Sigmoid colon (tissue), 7 donors: Measurements from ENCODE around the gene CRTC1. TPM values are rescaled to one million over a fixed set of nuclear protein-coding genes. Genes with fewer than 3 reads are reported as not detected.
"Not testable (repeated sequence)": the region's sequence is repeated elsewhere in the genome, so short reads cannot be mapped to it uniquely, and the experiment has no call there.

ENCODE experiments used
- DNase-seq: peaks from one replicate; pipeline ENCODE4 v3.0.0-alpha.2; 2019
- H3K27ac ChIP-seq, 4 donors: fragments of 200-600 bp; sonication (generic); one replicate each; pipeline ENCODE4 v1.5.1; 2016 to 2019; ENCODE audit warnings: mild to moderate bottlenecking in 1 of 4
- H3K27me3 ChIP-seq, 3 donors: fragments of 200-600 bp; sonication (generic); one replicate each; pipeline ENCODE4 v1.5.1; 2019; ENCODE audit warnings: mild to moderate bottlenecking in 1 of 3
- H3K36me3 ChIP-seq, 4 donors: fragments of 200-600 bp; sonication (generic); one replicate each; pipeline ENCODE4 v1.5.1; 2016 to 2019
- H3K4me1 ChIP-seq, 4 donors: fragments of 200-600 bp; sonication (generic); one replicate each; pipeline ENCODE4 v1.5.1; 2017 to 2019
- H3K4me3 ChIP-seq, 4 donors: fragments of 200-600 bp; sonication (generic); one replicate each; pipeline ENCODE4 v1.5.1; 2017 to 2019; ENCODE audit warnings: mild to moderate bottlenecking in 2 of 4, moderate library complexity in 1 of 4
- H3K9me3 ChIP-seq, 4 donors: fragments of 200-600 bp in 3 of 4; sonication (generic) in 3 of 4; one replicate each; pipeline versions ENCODE4 v1.5.1 to v1.6.1; 2013 to 2019
- CTCF ChIP-seq, 4 experiments: fragments of 450-650 bp in 3 of 4; fragments of 200-600 bp in 1 of 4; IDR thresholded peaks; one replicate each; pipeline ENCODE4 v1.5.1; 2016 to 2019; ENCODE audit warnings: antibody characterized with exemption in 4 of 4, mild to moderate bottlenecking in 3 of 4, moderate library complexity in 2 of 4
- EP300 ChIP-seq, 4 donors: sonication (generic); formaldehyde crosslinking; IDR thresholded peaks; one replicate each; pipeline ENCODE4 v1.6.1; 2017; ENCODE audit warnings: antibody characterized with exemption in 4 of 4
- POLR2A ChIP-seq, 2 donors: fragments of 450-650 bp; IDR thresholded peaks; one replicate each; pipeline ENCODE4 v1.6.1; 2016; ENCODE audit warnings: antibody characterized with exemption in 2 of 2, mild to moderate bottlenecking in 2 of 2, moderate library complexity in 2 of 2
- POLR2AphosphoS5 ChIP-seq, 4 donors: sonication (generic); formaldehyde crosslinking; IDR thresholded peaks; one replicate each; pipeline ENCODE4 v1.6.1; 2017; ENCODE audit warnings: antibody characterized with exemption in 4 of 4
- WGBS, 2 donors: extraction: QIAGEN DNeasy Blood & Tissue Kit; methylation state at CpG; one replicate each; pipeline ENCODE4 v1.1.7; 2013; 5-methylcytosine and 5-hydroxymethylcytosine counted together
- intact Hi-C: fragments of 100-400 bp; cut with DNase I; formaldehyde crosslinking; loops from one replicate; pipeline ENCODE4 v1.15.1; 2023
- polyA plus RNA-seq, 3 donors: library from polyadenylated mRNA; stranded (reverse); fragments of 200-250 nt; gene quantifications; one replicate each; pipeline ENCODE4 v1.2.3, GENCODE V29; 2013
- total RNA-seq, 4 donors: library from RNA; depleted of rRNA; stranded (reverse); fragments of >200 nt; gene quantifications; one replicate each; pipeline ENCODE4 v1.1.0, GENCODE V29; 2016
- donor health status: healthy with polysubstance abuse.
- donor health status: Bipolar disorder and iron deficiency.
- donor health status: healthy.

CRTC1 gene
- total and polyA plus RNA-seq, 7 donors, result 2.5 to 8.9 (median 3.6) TPM

GRCh38 chr19:18729933-18730530, 46.6 kb downstream of the CRTC1 start:
- no peak for TF ChIP-seq POLR2A (IDR thresholded peaks at IDR 0.05)
- no peak for TF ChIP-seq POLR2AphosphoS5 (IDR thresholded peaks at IDR 0.05)
- WGBS, 2 donors, result 95 to 96% methylated on average over 18 of the region's 18 CpGs
- Histone ChIP-seq H3K36me3 (no peaks in the 10 kb centered on the region), H3K9me3 (no peaks in the 10 kb centered on the region), H3K4me1 (peaks cover 0 to 29% (median 18%) of the 10 kb centered on the region in 4 donors), H3K27me3 (no peaks in the 10 kb centered on the region), H3K4me3 (no peak overlapping the region), H3K27ac (no peak overlapping the region)
- intact Hi-C loops, result no loop called here
- no peak for DNase-seq

GRCh38 chr19:18730885-18731513, 47.5 kb downstream of the CRTC1 start:
- WGBS, 2 donors, result 94 to 96% methylated on average over 11 of the region's 11 CpGs
- Histone ChIP-seq H3K36me3 (no peaks in the 10 kb centered on the region), H3K9me3 (no peaks in the 10 kb centered on the region), H3K27ac (no peak overlapping the region), H3K27me3 (no peaks in the 10 kb centered on the region), H3K4me1 (peaks cover 0 to 39% (median 27%) of the 10 kb centered on the region in 4 donors), H3K4me3 (no peak overlapping the region)
- TF ChIP-seq POLR2A (IDR thresholded peaks at IDR 0.05), result no peak
- TF ChIP-seq POLR2AphosphoS5 (IDR thresholded peaks at IDR 0.05), result no peak
- TF ChIP-seq EP300 (IDR thresholded peaks at IDR 0.05), result no peak
- no peak for TF ChIP-seq CTCF (IDR thresholded peaks at IDR 0.05)
- DNase-seq, result no peak
- intact Hi-C loops, result no loop called here

- Histone ChIP-seq H3K4me3 (no peak overlapping the region), H3K4me1 (peaks cover 0 to 42% (median 27%) of the 10 kb centered on the region in 4 donors), H3K27ac (no peak overlapping the region), H3K36me3 (no peaks in the 10 kb centered on the region), H3K9me3 (no peaks in the 10 kb centered on the region), H3K27me3 (no peaks in the 10 kb centered on the region)
- DNase-seq, result no peak
- intact Hi-C loops, result no loop called here
- TF ChIP-seq EP300 (IDR thresholded peaks at IDR 0.05) (no peak), POLR2AphosphoS5 (IDR thresholded peaks at IDR 0.05) (no peak), POLR2A (IDR thresholded peaks at IDR 0.05) (no peak), CTCF (IDR thresholded peaks at IDR 0.05) (no peak)
- WGBS, 2 donors, result 46 to 54% methylated on average over 15 of the region's 15 CpGs
Measured at GRCh38 chr19:18731562-18732008, 48.1 kb downstream of the CRTC1 start.

- TF ChIP-seq POLR2AphosphoS5 (IDR thresholded peaks at IDR 0.05) (peak; percentile 35 to 81 (median 62)), POLR2A (IDR thresholded peaks at IDR 0.05) (no peak), EP300 (IDR thresholded peaks at IDR 0.05) (peak in 1 of 4 donors; percentile 50)
- peak; percentile 90 for DNase-seq
- Histone ChIP-seq H3K27ac (peak overlapping the region in 3 of 4 donors; percentile 63 to 83 (median 69)), H3K9me3 (no peaks in the 10 kb centered on the region), H3K4me1 (peaks cover 0 to 42% (median 27%) of the 10 kb centered on the region in 4 donors), H3K27me3 (no peaks in the 10 kb centered on the region), H3K36me3 (no peaks in the 10 kb centered on the region), H3K4me3 (no peak overlapping the region)
- WGBS, 2 donors, result 63 to 78% methylated on average over 11 of the region's 11 CpGs
- intact Hi-C loops, result no loop called here
Measured at GRCh38 chr19:18733196-18733647, 49.7 kb downstream of the CRTC1 start.

GRCh38 chr19:18733762-18734332, 50.4 kb downstream of the CRTC1 start:
- H3K27ac ChIP-seq, result peak overlapping the region in 3 of 4 donors; percentile 63 to 83 (median 69)
- H3K27me3 ChIP-seq, intact Hi-C loops, H3K4me3 ChIP-seq, H3K36me3 ChIP-seq, H3K9me3 ChIP-seq, DNase-seq: not testable (repeated sequence)
- H3K4me1 ChIP-seq, result peaks cover 0 to 42% (median 27%) of the 10 kb centered on the region in 4 donors
- WGBS, 2 donors, result 89 to 91% methylated on average over 11 of the region's 11 CpGs

GRCh38 chr19:18735324-18735723, 51.8 kb downstream of the CRTC1 start:
- no peaks in the 10 kb centered on the region for H3K27me3 ChIP-seq
- WGBS, 2 donors, result 89 to 96% methylated on average over 14 of the region's 14 CpGs
- H3K4me3 ChIP-seq, result no peak overlapping the region
- no peak for DNase-seq
- H3K27ac ChIP-seq, result peak overlapping the region in 1 of 4 donors; percentile 14
- no peaks in the 10 kb centered on the region for H3K9me3 ChIP-seq
- no peaks in the 10 kb centered on the region for H3K36me3 ChIP-seq
- no peak for TF ChIP-seq POLR2AphosphoS5 (IDR thresholded peaks at IDR 0.05)
- TF ChIP-seq CTCF (IDR thresholded peaks at IDR 0.05), result no peak
- no peak for TF ChIP-seq POLR2A (IDR thresholded peaks at IDR 0.05)
- peaks cover 0 to 42% (median 27%) of the 10 kb centered on the region in 4 donors for H3K4me1 ChIP-seq
- intact Hi-C loops, result no loop called here
